Upper lobe of left lung (tissue), 4 donors: Measurements from ENCODE around the gene GINS2.

Experiments
- EP300 ChIP-seq, 4 donors: sonication (generic); formaldehyde crosslinking; IDR thresholded peaks; one replicate each; pipeline ENCODE4 v1.5.1; 2017; ENCODE audit warnings: antibody characterized with exemption in 4 of 4, control low read depth in 2 of 4
- POLR2A ChIP-seq, 4 donors: fragments of 450-650 bp; IDR thresholded peaks; one replicate each; pipeline ENCODE4 v1.5.1; 2016 to 2017; ENCODE audit warnings: antibody characterized with exemption in 4 of 4, mild to moderate bottlenecking in 2 of 4
- POLR2AphosphoS5 ChIP-seq, 2 donors: sonication (generic); formaldehyde crosslinking; IDR thresholded peaks; one replicate each; pipeline ENCODE4 v1.5.1; 2017; ENCODE audit warnings: antibody characterized with exemption in 2 of 2
- TF ChIP-seq, protein P1 (sequence below), 6 experiments: fragments of 450-650 bp in 4 of 6; fragments of 200-600 bp in 2 of 6; sonication (generic) in 2 of 6; IDR thresholded peaks; one replicate each; pipeline ENCODE4 v1.5.1; 2016 to 2019; ENCODE audit warnings: antibody characterized with exemption in 6 of 6

DNA sequence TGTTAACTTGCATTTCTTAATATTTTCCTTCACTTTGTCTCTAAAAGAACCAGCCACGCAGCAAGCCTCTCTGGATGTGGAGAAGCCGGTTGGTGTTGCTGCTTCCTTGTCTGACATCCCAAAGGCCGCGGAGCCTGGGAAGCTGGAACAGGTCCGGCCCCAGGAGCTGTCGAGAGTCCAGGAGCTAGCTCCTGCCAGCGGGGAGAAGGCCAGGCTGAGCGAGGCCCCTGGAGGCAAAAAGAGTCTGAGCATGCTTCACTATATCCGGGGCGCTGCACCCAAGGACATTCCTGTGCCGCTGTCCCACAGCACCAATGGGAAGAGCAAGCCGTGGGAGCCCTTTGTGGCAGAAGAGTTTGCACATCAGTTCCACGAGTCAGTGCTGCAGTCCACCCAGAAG lies 22.8 kb downstream of the GINS2 start:
- TF ChIP-seq EP300 (IDR thresholded peaks at IDR 0.05): no peak
- TF ChIP-seq, protein P1, sequence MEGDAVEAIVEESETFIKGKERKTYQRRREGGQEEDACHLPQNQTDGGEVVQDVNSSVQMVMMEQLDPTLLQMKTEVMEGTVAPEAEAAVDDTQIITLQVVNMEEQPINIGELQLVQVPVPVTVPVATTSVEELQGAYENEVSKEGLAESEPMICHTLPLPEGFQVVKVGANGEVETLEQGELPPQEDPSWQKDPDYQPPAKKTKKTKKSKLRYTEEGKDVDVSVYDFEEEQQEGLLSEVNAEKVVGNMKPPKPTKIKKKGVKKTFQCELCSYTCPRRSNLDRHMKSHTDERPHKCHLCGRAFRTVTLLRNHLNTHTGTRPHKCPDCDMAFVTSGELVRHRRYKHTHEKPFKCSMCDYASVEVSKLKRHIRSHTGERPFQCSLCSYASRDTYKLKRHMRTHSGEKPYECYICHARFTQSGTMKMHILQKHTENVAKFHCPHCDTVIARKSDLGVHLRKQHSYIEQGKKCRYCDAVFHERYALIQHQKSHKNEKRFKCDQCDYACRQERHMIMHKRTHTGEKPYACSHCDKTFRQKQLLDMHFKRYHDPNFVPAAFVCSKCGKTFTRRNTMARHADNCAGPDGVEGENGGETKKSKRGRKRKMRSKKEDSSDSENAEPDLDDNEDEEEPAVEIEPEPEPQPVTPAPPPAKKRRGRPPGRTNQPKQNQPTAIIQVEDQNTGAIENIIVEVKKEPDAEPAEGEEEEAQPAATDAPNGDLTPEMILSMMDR (IDR thresholded peaks at IDR 0.05): no peak
- TF ChIP-seq POLR2A (IDR thresholded peaks at IDR 0.05): no peak
- no peak for TF ChIP-seq POLR2AphosphoS5 (IDR thresholded peaks at IDR 0.05)
